Uterus (tissue), 2 donors: ENCODE measurements around the gene CYP4Z1.
"Not testable (repeated sequence)": the region's sequence is repeated elsewhere in the genome, so short reads cannot be mapped to it uniquely, and the experiment has no call there.

Experiments
- CTCF ChIP-seq, 4 experiments: fragments of 200-600 bp in 2 of 4; fragments of 450-650 bp in 2 of 4; sonication (generic) in 2 of 4; IDR thresholded peaks; one replicate each; pipeline ENCODE4 v1.5.1; 2016 to 2019; ENCODE audit warnings: antibody characterized with exemption in 4 of 4, mild to moderate bottlenecking in 2 of 4, moderate library complexity in 1 of 4
- POLR2A ChIP-seq, 2 donors: fragments of 450-650 bp; IDR thresholded peaks; one replicate each; pipeline ENCODE4 v1.6.1; 2016; ENCODE audit warnings: antibody characterized with exemption in 2 of 2, mild to moderate bottlenecking in 1 of 2, moderate library complexity in 1 of 2

GRCh38 chr1:47149162-47149561 lies 82.1 kb downstream of the CYP4Z1 start:
- not testable (repeated sequence) for TF ChIP-seq CTCF, POLR2A (IDR thresholded peaks at IDR 0.05)
